HepG2 (cell line): ENCODE results near the gene ASAP2. TPM values are rescaled to one million over a fixed set of nuclear protein-coding genes. Genes with fewer than 3 reads are reported as not detected.
A peak's percentile ranks its signal among the peaks of the same experiment; 100 is the strongest.

ENCODE experiments used
- ATF7 ChIP-seq, 2 experiments: fragments of 450-650 bp in 1 of 2; sonication (generic) in 1 of 2; formaldehyde crosslinking in 1 of 2; IDR thresholded peaks; 2 replicates each; pipeline versions ENCODE4 v1.4.0 to v1.6.1; 2016 to 2020; ENCODE audit warnings: antibody characterized with exemption in 1 of 2, mild to moderate bottlenecking in 1 of 2, missing genetic modification reagents in 1 of 2
- FOSL2 ChIP-seq: sonication (generic); formaldehyde crosslinking; IDR thresholded peaks from 2 replicates; pipeline ENCODE4 v1.4.0; 2020; ENCODE audit warnings: missing genetic modification reagents
- FOXM1 ChIP-seq: sonication (generic); formaldehyde crosslinking; IDR thresholded peaks from 2 replicates; pipeline ENCODE4 v1.5.0; 2020; ENCODE audit warnings: missing genetic modification reagents
- KLF13 ChIP-seq: sonication (generic); formaldehyde crosslinking; IDR thresholded peaks from 2 replicates; pipeline ENCODE4 v1.4.0; 2020; ENCODE audit warnings: mild to moderate bottlenecking, missing genetic modification reagents
- MTF2 ChIP-seq: sonication (generic); formaldehyde crosslinking; IDR thresholded peaks from 2 replicates; pipeline ENCODE4 v1.5.0; 2020; ENCODE audit warnings: missing genetic modification reagents, borderline replicate concordance
- NFIC ChIP-seq: IDR thresholded peaks from 2 replicates; pipeline ENCODE4 v1.6.1; 2012; ENCODE audit warnings: mild to moderate bottlenecking, low read length, inconsistent platforms
- PCBP1 ChIP-seq: fragments of 200-400 bp; formaldehyde crosslinking; IDR thresholded peaks from 2 replicates; pipeline ENCODE4 v1.6.1; 2017; ENCODE audit warnings: mild to moderate bottlenecking, low read depth, low read length, borderline replicate concordance
- PHF20 ChIP-seq: sonication (generic); formaldehyde crosslinking; IDR thresholded peaks from 2 replicates; pipeline ENCODE4 v1.5.0; 2020; ENCODE audit warnings: mild to moderate bottlenecking, missing genetic modification reagents
- SAP130 ChIP-seq: IDR thresholded peaks from 2 replicates; pipeline ENCODE4 v1.6.1; 2016; ENCODE audit warnings: low read depth
- SYNCRIP ChIP-seq: fragments of 200-400 bp; formaldehyde crosslinking; IDR thresholded peaks from 2 replicates; pipeline ENCODE4 v1.6.1; 2018; ENCODE audit warnings: mild to moderate bottlenecking, low read depth, low read length; ENCODE audit not compliant: insufficient read depth
- YY1 ChIP-seq: IDR thresholded peaks from 2 replicates; pipeline ENCODE4 v1.6.1; 2011; ENCODE audit warnings: low read length, low read depth, moderate library complexity, mild to moderate bottlenecking; ENCODE audit not compliant: insufficient read depth, insufficient replicate concordance
- ZNF136 ChIP-seq: sonication (generic); formaldehyde crosslinking; IDR thresholded peaks from 2 replicates; pipeline ENCODE4 v1.8.1; 2022; ENCODE audit warnings: low read depth, mild to moderate bottlenecking, moderate library complexity, missing genetic modification reagents
- ZNF768 ChIP-seq: sonication (generic); formaldehyde crosslinking; IDR thresholded peaks from 2 replicates; pipeline ENCODE4 v1.4.0; 2020; ENCODE audit warnings: missing genetic modification reagents
- ZNF780A ChIP-seq: sonication (generic); formaldehyde crosslinking; IDR thresholded peaks from 2 replicates; pipeline ENCODE4 v1.8.0; 2022; ENCODE audit warnings: mild to moderate bottlenecking, missing genetic modification reagents, moderate library complexity
- polyA plus RNA-seq, 8 experiments: library from polyadenylated mRNA; depleted of rRNA in 3 of 8; stranded (reverse) in 7 of 8; unstranded in 1 of 8; fragments of >200 nt; fragmentation: Illumina TruSeq in 4 of 8; extraction: Trizol in 4 of 8; gene quantifications; 2 replicates each; pipeline versions ENCODE4 v1.2.1 to v1.2.3, GENCODE V29; 2011 to 2016; ENCODE audit warnings: low read depth in 4 of 8, missing spikeins in 1 of 8, mixed read lengths in 1 of 8; ENCODE audit not compliant: insufficient read depth in 1 of 8
- total RNA-seq, 5 experiments: library from RNA; depleted of rRNA; stranded (reverse); fragments of >200 nt; fragmentation: Illumina TruSeq; extraction: Trizol; gene quantifications; 2 replicates each; pipeline ENCODE4 v1.2.3, GENCODE V29; 2016; ENCODE audit warnings: low read depth in 1 of 5
- TF ChIP-seq, protein P1 (sequence below): sonication (generic); formaldehyde crosslinking; IDR thresholded peaks from 2 replicates; pipeline ENCODE4 v1.5.0; 2020; ENCODE audit warnings: mild to moderate bottlenecking, missing genetic modification reagents
- TF ChIP-seq, protein P2 (sequence below): IDR thresholded peaks from 2 replicates; pipeline ENCODE4 v1.6.1; 2012; ENCODE audit warnings: inconsistent platforms
- TF ChIP-seq, protein P3 (sequence below): sonication (generic); formaldehyde crosslinking; IDR thresholded peaks from 2 replicates; pipeline ENCODE4 v1.4.0; 2020; ENCODE audit warnings: missing genetic modification reagents
- TF ChIP-seq, protein P4 (sequence below): IDR thresholded peaks from 2 replicates; pipeline ENCODE4 v1.6.1; 2016; ENCODE audit warnings: missing compliant biosample characterization, missing genetic modification reagents, borderline replicate concordance
- TF ChIP-seq, protein P5 (sequence below): sonication (generic); formaldehyde crosslinking; IDR thresholded peaks from 2 replicates; pipeline ENCODE4 v1.4.0; 2020; ENCODE audit warnings: mild to moderate bottlenecking, low read depth, missing genetic modification reagents
- TF ChIP-seq, protein P6 (sequence below): sonication (generic); formaldehyde crosslinking; IDR thresholded peaks from 2 replicates; pipeline ENCODE4 v1.5.1; 2020; ENCODE audit warnings: mild to moderate bottlenecking, moderate library complexity, missing genetic modification reagents

The ASAP2 gene
- total and polyA plus RNA-seq, 2 of the 13 experiments (the other 11 are each of a cell fraction or from before 2014, with no cell fraction given) = 7.3 to 22.3 TPM

DNA sequence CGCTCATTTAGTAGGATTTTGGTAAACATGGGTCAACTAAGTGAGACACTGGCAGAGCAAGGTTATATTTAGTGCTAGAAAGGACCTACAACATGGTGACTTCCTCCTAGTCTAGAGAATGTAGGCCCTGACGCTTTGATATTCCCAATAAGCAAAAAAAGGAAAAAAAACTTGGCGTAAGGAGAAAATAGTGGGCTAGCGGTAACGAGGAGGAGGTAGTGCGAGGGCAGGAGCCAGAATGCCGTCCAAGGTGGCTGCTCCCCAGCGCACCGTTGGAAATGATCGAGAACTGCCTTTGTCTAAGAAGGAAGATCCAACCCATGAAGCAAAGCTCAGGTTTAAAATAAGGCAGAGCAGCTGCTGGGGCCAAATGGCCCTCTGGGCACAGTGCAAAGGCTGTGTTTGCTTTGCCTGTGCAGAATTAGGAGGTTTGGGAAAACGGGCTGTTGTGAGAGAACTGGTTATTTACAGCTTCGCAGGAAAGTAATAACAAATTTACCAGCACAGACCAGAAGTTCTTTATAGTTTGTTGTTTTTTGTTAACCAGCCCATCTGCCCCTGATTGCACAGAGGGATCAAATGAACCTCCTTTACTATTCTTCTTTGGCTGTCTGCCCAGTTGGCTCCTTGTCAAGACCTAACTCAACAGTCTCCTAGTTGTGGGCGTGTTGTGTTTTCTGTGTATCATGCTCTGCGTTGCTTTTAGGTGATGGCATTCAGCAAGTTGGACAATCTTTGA, 130.1 kb downstream of the ASAP2 start (continued):
- TF ChIP-seq ATF7 (IDR thresholded peaks at IDR 0.05) (no peak), ATF7 (CRISPR knock-in tag; IDR thresholded peaks at IDR 0.05) (peak; percentile 21; the same call in 1 of the 2 replicates), NFIC (peak; percentile 97), PHF20 (CRISPR knock-in tag) (peak; percentile 22; the same call in 1 of the 2 replicates), PCBP1 (no peak), ZNF780A (CRISPR knock-in tag) (no peak; the same call in 1 of the 2 replicates), KLF13 (CRISPR knock-in tag) (no peak), SAP130 (peak; percentile 52), MTF2 (no peak), ZNF136 (CRISPR knock-in tag) (0 out of 2 replicates have a peak, but pooled peaks have one; percentile 20), YY1 (peak; percentile 67), ZNF768 (CRISPR knock-in tag) (no peak), FOSL2 (CRISPR knock-in tag) (peak; percentile 53), FOXM1 (CRISPR knock-in tag) (no peak), SYNCRIP (no peak)
- TF ChIP-seq, protein P1, sequence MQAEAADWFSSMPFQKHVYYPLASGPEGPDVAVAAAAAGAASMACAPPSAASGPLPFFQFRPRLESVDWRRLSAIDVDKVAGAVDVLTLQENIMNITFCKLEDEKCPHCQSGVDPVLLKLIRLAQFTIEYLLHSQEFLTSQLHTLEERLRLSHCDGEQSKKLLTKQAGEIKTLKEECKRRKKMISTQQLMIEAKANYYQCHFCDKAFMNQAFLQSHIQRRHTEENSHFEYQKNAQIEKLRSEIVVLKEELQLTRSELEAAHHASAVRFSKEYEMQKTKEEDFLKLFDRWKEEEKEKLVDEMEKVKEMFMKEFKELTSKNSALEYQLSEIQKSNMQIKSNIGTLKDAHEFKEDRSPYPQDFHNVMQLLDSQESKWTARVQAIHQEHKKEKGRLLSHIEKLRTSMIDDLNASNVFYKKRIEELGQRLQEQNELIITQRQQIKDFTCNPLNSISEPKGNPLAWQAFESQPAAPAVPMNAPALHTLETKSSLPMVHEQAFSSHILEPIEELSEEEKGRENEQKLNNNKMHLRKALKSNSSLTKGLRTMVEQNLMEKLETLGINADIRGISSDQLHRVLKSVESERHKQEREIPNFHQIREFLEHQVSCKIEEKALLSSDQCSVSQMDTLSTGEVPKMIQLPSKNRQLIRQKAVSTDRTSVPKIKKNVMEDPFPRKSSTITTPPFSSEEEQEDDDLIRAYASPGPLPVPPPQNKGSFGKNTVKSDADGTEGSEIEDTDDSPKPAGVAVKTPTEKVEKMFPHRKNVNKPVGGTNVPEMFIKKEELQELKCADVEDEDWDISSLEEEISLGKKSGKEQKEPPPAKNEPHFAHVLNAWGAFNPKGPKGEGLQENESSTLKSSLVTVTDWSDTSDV (CRISPR knock-in tag) = no peak
- TF ChIP-seq, protein P2, sequence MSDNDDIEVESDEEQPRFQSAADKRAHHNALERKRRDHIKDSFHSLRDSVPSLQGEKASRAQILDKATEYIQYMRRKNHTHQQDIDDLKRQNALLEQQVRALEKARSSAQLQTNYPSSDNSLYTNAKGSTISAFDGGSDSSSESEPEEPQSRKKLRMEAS = peak; percentile 49; the same call in 1 of the 2 replicates
- TF ChIP-seq, protein P3, sequence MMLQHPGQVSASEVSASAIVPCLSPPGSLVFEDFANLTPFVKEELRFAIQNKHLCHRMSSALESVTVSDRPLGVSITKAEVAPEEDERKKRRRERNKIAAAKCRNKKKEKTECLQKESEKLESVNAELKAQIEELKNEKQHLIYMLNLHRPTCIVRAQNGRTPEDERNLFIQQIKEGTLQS (CRISPR knock-in tag) = no peak
- TF ChIP-seq, protein P4, sequence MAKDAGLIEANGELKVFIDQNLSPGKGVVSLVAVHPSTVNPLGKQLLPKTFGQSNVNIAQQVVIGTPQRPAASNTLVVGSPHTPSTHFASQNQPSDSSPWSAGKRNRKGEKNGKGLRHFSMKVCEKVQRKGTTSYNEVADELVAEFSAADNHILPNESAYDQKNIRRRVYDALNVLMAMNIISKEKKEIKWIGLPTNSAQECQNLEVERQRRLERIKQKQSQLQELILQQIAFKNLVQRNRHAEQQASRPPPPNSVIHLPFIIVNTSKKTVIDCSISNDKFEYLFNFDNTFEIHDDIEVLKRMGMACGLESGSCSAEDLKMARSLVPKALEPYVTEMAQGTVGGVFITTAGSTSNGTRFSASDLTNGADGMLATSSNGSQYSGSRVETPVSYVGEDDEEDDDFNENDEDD (CRISPR knock-in tag) = no peak; the same call in 1 of the 2 replicates
- TF ChIP-seq, protein P5, sequence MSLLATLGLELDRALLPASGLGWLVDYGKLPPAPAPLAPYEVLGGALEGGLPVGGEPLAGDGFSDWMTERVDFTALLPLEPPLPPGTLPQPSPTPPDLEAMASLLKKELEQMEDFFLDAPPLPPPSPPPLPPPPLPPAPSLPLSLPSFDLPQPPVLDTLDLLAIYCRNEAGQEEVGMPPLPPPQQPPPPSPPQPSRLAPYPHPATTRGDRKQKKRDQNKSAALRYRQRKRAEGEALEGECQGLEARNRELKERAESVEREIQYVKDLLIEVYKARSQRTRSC (CRISPR knock-in tag) = no peak
- TF ChIP-seq, protein P6, sequence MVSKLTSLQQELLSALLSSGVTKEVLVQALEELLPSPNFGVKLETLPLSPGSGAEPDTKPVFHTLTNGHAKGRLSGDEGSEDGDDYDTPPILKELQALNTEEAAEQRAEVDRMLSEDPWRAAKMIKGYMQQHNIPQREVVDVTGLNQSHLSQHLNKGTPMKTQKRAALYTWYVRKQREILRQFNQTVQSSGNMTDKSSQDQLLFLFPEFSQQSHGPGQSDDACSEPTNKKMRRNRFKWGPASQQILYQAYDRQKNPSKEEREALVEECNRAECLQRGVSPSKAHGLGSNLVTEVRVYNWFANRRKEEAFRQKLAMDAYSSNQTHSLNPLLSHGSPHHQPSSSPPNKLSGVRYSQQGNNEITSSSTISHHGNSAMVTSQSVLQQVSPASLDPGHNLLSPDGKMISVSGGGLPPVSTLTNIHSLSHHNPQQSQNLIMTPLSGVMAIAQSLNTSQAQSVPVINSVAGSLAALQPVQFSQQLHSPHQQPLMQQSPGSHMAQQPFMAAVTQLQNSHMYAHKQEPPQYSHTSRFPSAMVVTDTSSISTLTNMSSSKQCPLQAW = peak; percentile 91
